Testis (tissue), 3 donors: ENCODE data around the gene GATAD1. TPM values are rescaled to one million over a fixed set of nuclear protein-coding genes. Genes with fewer than 3 reads are reported as not detected.
A peak's percentile ranks its signal among the peaks of the same experiment; 100 is the strongest.

Experiments
- DNase-seq: peaks from one replicate; pipeline ENCODE4 v3.0.0-alpha.2; 2019
- H3K27ac ChIP-seq, 2 donors: fragments of 200-600 bp; sonication (generic); one replicate each; pipeline ENCODE4 v1.5.1; 2019
- H3K27me3 ChIP-seq: fragments of 200-600 bp; sonication (generic); one replicate; pipeline ENCODE4 v1.5.1; 2019
- H3K36me3 ChIP-seq: fragments of 200-600 bp; sonication (generic); one replicate; pipeline ENCODE4 v1.5.1; 2017; ENCODE audit warnings: low read depth; ENCODE audit errors: missing control alignments
- H3K4me1 ChIP-seq: fragments of 200-600 bp; sonication (generic); one replicate; pipeline ENCODE4 v1.5.1; 2019
- H3K4me3 ChIP-seq, 2 donors: fragments of 200-600 bp; sonication (generic); one replicate each; pipeline ENCODE4 v1.5.1; 2017 to 2019
- H3K9me3 ChIP-seq: fragments of 200-600 bp; sonication (generic); one replicate; pipeline ENCODE4 v1.5.1; 2017
- CTCF ChIP-seq, 3 experiments: fragments of 450-650 bp in 2 of 3; fragments of 200-600 bp in 1 of 3; sonication (generic) in 1 of 3; IDR thresholded peaks; one replicate each; pipeline ENCODE4 v1.5.1; 2016 to 2019; ENCODE audit warnings: antibody characterized with exemption in 3 of 3, mild to moderate bottlenecking in 2 of 3, moderate library complexity in 1 of 3
- POLR2A ChIP-seq: fragments of 450-650 bp; IDR thresholded peaks from one replicate; pipeline ENCODE4 v1.6.1; 2017; ENCODE audit warnings: antibody characterized with exemption, mild to moderate bottlenecking, moderate library complexity
- WGBS, 2 donors: methylation state at CpG; one replicate each; pipeline ENCODE4 v1.1.5; 2018; 5-methylcytosine and 5-hydroxymethylcytosine counted together
- intact Hi-C: fragments of 100-400 bp; cut with DNase I; formaldehyde crosslinking; loops from one replicate; pipeline ENCODE4 v1.15.1; 2023; ENCODE audit warnings: low total_unique reads
- polyA plus RNA-seq: library from polyadenylated mRNA; stranded (reverse); fragments of 350-450 nt; fragmentation: Illumina TruSeq; extraction: RNeasy Lipid Tissue Mini Kit (QIAGEN cat#74804); gene quantifications from one replicate; pipeline ENCODE4 v1.2.3, GENCODE V29; 2014; ENCODE audit warnings: low read depth, low replicate concordance; ENCODE audit not compliant: insufficient read depth
- total RNA-seq, 2 donors: library from RNA; depleted of rRNA; stranded (reverse); fragments of >200 nt; gene quantifications; one replicate each; pipeline ENCODE4 v1.2.3, GENCODE V29; 2016

Gene GATAD1
- total and polyA plus RNA-seq, 3 donors from 2014 or later = 22.7 to 71.7 (median 65.5) TPM

GRCh38 chr7:92423710-92424131, 23.6 kb upstream of the GATAD1 start:
- Histone ChIP-seq H3K4me1 (no peaks in the 10 kb centered on the region), H3K27ac (no peak overlapping the region), H3K27me3 (no peaks in the 10 kb centered on the region), H3K4me3 (no peak overlapping the region), H3K36me3 (no peaks in the 10 kb centered on the region), H3K9me3 (no peaks in the 10 kb centered on the region)
- WGBS, 2 donors = 64 to 73% methylated on average over 5 of the region's 5 CpGs
- intact Hi-C loops = no loop called here
- no peak for DNase-seq
- no peak for TF ChIP-seq CTCF (IDR thresholded peaks at IDR 0.05)
- TF ChIP-seq POLR2A = no peak

DNA sequence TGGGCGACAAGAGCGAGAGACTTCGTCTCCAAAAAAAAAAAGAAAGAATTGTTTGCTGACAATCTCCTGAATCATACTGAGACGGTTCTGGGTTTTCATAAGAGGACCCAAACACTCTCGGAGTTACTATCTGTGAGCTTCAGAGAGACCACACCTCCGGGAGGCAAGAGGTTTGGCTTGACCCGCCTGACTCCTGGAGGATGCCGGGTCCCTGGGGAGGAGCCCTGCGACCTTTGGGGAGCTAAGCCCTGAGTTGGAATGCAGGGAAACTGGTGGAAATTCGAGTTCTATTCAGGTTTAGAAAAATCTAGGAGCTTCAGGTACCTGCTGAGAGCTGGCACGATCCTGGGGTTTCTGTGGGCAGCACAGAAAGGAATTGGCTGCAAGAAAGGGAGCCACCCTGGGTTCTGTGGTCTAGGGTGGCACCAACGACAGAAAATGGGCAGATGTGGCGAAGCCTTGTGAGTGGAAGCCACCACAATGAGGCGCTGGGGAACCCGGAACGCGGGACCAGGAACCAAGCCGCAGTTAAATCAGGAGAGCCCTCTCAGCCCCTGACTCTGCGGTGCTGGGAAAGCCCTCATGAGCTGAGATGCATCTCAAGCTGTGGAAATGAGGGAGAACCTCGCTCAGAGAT, 21.9 kb upstream of the GATAD1 start:
- 21 to 43% methylated on average over 19 to 20 of the region's 20 CpGs for WGBS, 2 donors
- no peak for DNase-seq

GRCh38 chr7:92427193-92427592, 20.1 kb upstream of the GATAD1 start:
- no peaks in the 10 kb centered on the region for H3K9me3 ChIP-seq
- WGBS, 2 donors = 90 to 92% methylated on average over 3 of the region's 3 CpGs
- H3K4me3 ChIP-seq = no peak overlapping the region
- DNase-seq = no peak
- H3K27me3 ChIP-seq = no peaks in the 10 kb centered on the region
- H3K27ac ChIP-seq = no peak overlapping the region
- H3K36me3 ChIP-seq = no peaks in the 10 kb centered on the region
- TF ChIP-seq POLR2A (no peak), CTCF (IDR thresholded peaks at IDR 0.05) (no peak)
- intact Hi-C loops = no loop called here
- no peaks in the 10 kb centered on the region for H3K4me1 ChIP-seq

More for the DNA sequence above, 21.9 kb upstream of the GATAD1 start:
- TF ChIP-seq POLR2A = no peak
- intact Hi-C loops = no loop called here
- no peaks in the 10 kb centered on the region for H3K4me1 ChIP-seq
- H3K36me3 ChIP-seq = no peaks in the 10 kb centered on the region
- H3K9me3 ChIP-seq = no peaks in the 10 kb centered on the region
- H3K27me3 ChIP-seq = no peaks in the 10 kb centered on the region
- no peak overlapping the region for H3K27ac ChIP-seq
- peak overlapping the region in 1 of 2 donors; percentile 5 for H3K4me3 ChIP-seq

DNA sequence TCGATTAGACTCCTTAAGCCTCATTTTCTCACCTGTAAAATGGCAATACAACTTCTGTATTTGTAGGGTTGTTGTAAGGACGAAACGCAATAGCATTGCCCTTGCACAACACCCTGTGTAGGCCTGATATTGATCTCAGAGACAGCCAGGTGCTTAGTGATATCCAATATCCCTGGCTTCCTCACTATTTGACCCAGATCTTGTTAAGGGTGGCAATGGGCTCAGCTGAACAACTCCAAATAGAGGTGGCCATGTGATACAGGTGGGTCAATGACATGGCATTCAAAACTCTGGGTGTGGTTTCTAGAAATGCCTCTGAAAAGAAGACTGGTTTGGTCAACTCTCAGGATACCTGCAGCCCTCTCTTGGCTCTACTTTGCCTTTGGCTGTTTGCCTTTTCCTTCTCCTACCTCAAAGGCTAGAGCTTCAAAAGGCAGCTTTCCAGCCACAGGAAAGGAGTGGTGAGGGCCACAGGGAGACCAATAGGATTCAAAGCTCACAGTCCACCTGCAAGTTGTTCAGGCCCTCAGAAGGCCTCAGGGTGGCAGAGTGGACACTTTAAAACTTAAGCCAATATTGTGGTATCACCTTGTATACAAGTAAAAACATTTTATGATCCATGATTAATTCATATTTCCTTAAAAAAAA, 14.9 kb upstream of the GATAD1 start:
- H3K4me1 ChIP-seq = no peaks in the 10 kb centered on the region
- H3K9me3 ChIP-seq = no peaks in the 10 kb centered on the region
- no peak overlapping the region for H3K4me3 ChIP-seq
- intact Hi-C loops = no loop called here
- no peaks in the 10 kb centered on the region for H3K36me3 ChIP-seq
- WGBS, 2 donors = 85 to 98% methylated on average over 3 of the region's 3 CpGs
- no peaks in the 10 kb centered on the region for H3K27me3 ChIP-seq
- TF ChIP-seq POLR2A (no peak), CTCF (IDR thresholded peaks at IDR 0.05) (no peak)
- H3K27ac ChIP-seq = no peak overlapping the region
- no peak for DNase-seq

DNA sequence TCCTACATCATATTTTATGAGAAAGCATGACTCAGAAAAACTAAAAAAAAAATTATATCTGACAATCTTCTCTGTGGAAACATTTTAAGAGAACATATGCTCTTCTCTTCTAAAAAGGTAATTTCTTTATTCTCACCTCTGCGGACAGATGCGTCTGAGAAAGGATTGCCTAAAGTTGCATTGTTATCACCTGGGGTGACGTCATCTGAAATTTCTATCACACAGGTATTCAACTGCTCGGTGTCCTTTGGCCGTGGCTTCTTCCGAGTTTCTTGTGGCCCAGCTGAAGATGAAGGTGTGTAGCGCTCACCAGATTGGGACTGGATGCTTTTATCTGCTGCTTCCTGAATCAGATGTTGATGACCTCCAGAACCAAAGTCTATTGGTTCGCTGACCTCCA, 14.3 kb upstream of the GATAD1 start:
- 89 to 95% methylated on average over 8 of the region's 8 CpGs for WGBS, 2 donors

More for the DNA sequence above, 14.3 kb upstream of the GATAD1 start:
- H3K27ac ChIP-seq = no peak overlapping the region
- intact Hi-C loops = no loop called here
- H3K4me1 ChIP-seq = no peaks in the 10 kb centered on the region
- no peaks in the 10 kb centered on the region for H3K36me3 ChIP-seq
- H3K4me3 ChIP-seq = no peak overlapping the region
- H3K9me3 ChIP-seq = no peaks in the 10 kb centered on the region
- no peaks in the 10 kb centered on the region for H3K27me3 ChIP-seq
- TF ChIP-seq CTCF (IDR thresholded peaks at IDR 0.05) (no peak), POLR2A (no peak)
- no peak for DNase-seq
